NCI-H1105 (cell line): ENCODE results near the gene INPP5A.
"Not testable (repeated sequence)": the region's sequence is repeated elsewhere in the genome, so short reads cannot be mapped to it uniquely, and the experiment has no call there.

Experiments used
- DNase-seq: peaks from one replicate; lab custom pipeline; 2025; lab: John Stamatoyannopoulos, UW

INPP5A gene

DNA sequence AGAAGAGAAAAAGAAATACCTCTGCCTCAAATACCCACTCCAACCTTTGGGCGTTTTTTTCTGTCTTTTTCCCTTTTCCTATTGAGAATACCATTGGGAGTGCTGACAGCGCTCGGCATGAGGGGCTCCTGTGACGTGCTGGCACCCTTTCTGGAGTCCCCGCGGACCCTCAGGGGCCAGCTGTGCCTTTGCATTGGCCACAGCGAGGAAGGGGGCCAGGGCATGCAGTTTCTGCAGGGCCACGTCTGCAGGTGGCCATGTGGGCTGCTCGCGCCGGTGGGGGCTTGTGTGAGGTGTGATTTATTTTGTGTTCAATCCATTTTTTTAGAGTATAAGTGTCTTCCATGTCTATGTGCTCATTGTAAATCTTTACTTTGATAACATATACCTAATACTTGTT lies 57.4 kb downstream of the INPP5A start:
- no peak for DNase-seq

DNA sequence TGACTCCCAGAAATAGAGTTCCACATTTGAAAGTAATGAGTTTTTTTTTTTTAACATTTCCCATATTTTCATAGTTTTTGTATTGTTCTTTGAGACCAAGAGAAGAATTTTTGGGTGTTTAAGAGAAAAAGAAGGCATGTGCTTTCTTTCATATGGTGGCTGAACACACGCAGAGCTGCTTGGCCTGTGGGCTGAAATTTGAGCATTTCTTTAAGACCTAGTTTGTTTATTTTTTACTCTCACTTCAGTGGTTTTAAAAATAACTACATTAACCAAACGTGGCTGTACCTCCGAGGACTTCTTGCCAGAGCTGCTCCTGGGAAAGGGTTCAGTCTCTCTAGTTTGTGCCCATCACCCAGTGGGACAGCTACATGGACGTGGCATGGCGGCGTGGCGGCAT lies 58.3 kb downstream of the INPP5A start:
- DNase-seq = no peak

DNA sequence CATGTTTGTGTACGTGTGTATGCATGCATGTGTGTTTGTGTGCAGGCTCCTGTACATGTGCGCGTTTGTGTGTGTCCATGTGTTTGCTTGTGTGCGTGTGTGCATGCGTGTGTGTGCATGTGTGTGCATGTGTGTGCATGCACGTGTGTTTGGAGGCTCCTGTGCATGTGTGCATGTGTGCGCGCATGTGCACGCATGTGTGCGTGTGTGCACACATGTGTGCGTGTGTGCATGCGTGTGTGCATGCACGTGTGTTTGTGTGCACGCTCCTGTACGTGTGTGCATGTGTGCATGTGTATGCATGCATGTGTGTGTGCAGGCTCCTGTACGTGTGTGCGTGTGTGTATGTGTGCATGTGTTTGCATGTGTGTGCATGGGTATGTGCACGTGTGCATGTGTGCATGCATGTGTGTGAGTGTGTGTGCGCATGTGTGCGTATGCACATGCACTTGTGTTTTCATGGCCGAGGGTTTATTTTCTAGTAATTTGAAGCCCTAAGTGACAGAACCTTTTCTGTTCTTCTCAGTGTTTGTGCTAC lies 59.2 kb downstream of the INPP5A start:
- no peak for DNase-seq

DNA sequence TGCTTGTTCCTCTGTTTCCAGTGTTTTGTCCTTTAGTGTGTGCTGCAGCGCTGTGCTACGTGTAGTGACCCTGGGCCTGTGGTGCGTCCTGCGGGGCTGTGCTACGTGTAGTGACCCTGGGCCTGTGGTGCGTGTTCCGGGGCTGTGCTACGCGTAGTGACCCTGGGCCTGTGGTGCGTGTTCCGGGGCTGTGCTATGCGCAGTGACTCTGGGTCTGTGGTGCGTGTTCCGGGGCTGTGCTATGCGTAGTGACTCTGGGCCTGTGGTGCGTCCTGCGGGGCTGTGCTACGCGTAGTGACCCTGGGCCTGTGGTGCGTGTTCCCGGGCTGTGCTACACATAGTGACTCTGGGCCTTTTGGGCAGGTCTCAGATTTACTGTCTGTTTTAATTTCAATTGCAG lies 60.1 kb downstream of the INPP5A start:
- DNase-seq = no peak

DNA sequence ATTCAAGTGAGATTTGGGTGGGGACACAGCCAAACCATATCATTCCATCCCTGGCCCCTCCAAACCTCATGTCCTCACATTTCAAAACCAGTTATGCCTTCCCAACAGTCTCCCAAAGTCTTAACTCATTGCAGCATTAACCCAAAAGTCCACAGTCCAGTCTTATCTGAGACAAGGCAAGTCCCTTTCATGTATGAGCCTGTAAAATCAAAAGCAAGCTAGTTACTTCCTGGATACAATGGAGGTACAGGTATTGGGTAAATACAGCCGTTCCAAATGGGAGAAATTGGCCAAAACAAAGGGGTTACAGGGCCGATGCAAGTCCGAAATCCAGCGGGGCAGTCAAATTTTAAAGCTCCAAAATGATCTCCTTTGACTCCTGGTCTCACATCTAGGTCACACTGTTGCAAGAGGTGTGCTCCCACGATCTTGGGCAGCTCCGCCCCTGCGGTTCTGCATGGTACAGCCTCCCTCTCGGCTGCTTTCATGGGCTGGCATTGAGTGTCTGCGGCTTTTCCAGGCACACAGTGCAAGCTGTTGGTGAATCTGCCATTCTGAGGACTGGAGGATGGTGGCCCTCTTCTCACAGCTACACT lies 61.5 kb downstream of the INPP5A start:
- DNase-seq = not testable (repeated sequence)

DNA sequence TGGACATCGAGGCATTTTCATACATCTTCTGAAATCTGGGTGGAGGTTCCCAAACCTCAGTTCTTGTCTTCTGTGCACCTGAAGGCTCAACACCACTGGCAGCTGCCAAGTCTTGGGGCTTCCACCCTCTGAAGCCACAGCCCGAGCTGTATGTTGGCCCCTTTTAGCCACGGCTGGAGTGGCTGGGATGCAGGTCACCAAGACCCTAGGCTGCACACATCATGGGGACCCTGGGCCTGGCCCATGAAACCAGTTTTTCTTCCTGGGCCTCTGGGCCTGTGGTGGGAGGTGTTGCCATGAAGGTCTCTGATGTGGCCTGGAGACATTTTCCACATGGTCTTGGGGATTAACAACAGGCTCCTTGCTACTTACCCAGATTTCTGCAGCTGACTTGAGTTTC lies 62.1 kb downstream of the INPP5A start:
- DNase-seq = no peak

DNA sequence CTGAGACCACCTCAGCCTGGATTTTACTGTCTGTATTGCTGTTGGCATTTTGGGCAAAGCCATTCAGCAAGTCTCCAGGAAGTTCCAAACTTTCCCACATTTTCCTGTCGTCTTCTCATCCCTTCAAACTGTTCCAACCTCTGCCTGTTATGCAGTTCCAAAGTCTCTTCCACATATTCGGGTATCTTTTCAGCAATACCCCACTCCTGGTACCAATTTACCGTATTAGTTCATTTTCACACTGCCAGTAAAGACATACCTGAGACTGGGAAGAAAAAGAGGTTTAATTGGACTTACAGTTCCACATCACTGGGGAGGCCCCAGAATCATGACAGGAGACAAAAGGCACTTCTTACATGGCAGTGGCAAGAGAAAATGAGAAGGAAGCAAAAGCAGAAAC lies 62.8 kb downstream of the INPP5A start:
- DNase-seq = no peak

DNA sequence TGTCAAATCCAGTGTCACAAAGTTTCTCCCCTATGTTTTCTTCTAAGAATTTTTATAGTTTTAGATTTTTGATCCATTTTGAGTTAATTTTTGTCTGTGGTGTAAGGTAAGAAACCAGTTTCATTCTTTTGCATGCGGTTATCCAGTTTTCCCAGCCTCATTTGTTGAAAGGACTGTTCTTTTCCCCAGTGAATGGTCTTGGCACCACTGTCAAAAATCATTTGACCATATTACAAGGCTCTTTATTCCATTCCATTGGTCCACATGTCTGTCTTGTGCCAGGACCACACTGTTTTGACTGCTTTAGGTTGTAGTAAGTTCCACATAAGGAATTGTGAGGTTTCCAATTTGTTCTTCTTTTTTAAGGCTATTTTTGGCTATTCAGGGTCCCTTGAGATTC lies 64.0 kb downstream of the INPP5A start:
- DNase-seq = no peak

DNA sequence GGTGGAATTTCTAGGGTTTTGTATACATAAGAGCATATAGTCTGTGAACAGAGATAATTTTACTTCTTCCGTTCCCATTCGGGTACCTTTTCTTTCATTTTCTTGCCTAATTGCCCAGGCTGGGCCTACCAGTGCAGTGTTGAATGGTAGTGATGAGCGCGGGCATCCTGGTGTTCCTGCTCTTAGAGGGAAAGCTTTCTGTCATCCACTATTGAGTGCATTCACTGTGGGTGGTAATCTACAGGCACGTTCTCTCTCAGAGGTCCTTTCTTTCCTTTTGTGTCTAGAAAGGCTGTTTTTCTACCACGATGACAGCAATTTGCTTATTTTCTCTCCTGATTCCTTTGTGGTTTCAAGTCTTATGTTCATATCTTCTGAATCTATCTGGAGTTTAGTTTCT lies 65.0 kb downstream of the INPP5A start:
- no peak for DNase-seq

DNA sequence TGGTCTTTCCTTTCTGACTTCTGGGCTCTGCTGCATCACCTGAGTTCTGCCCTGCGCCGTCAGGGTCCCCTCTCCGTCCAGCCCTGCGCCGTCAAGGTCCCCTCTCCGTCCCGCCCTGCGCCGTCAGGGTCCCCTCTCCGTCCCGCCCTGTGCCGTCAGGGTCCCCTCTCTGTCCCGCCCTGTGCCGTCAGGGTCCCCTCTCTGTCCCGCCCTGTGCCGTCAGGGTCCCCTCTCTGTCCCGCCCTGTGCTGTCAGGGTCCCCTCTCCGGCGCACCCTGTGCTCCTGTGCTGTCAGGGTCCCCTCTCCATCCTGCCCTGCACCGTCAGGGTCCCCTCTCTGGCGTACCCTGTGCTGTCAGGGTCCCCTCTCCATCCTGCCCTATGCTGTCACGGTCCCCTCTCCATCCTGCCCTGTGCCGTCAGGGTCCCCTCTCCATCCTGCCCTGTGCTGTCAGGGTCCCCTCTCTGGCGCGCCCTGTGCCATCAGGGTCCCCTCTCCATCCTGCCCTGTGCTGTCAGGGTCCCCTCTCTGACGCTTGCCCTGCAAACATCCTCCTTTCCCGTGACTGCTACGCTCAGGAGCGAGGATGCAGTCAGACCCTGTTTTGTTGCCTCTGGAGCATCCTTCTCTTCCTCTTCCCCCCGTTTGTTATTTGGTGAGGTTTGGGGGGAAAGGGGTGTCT lies 66.4 kb downstream of the INPP5A start:
- DNase-seq = no peak

DNA sequence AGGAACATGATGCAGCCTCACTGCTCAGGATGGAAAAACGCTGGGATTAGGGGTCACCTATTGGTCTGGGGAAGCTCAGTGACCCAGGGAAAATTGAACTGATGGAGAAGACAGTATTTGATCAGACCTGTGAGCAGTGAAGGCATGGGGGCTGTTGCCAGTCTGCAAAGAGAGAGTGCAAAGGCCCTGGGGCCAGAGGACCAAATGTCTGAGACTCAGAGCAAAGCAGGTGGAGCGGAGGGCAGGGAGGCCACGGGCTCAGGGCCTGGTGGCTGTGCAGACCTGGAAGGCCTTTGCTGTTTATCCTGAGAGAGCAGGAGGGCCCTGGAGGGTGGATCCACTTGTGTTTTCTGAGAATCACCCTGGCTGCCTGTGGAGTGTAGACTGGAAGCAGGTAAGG lies 67.1 kb downstream of the INPP5A start:
- DNase-seq = no peak

DNA sequence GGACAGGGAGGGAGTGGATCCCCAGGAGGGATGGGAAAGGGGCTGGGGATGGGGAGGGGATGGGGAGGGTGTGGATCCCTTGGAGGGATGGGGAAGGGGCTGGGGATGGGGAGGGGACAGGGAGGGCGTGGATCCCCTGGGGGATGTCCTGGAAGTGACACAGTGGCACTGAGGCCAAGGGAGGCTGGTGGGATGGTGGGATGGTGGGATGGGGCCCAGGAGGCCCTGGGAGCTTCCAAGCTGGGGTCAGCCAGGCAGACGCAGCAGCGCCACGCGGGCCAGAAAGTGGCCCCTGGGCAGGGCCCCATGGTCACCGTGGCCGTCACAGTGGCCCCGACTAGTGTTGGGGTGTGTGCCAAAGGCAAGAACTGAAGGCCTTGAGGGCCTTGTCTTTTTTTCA lies 67.8 kb downstream of the INPP5A start:
- DNase-seq = no peak

DNA sequence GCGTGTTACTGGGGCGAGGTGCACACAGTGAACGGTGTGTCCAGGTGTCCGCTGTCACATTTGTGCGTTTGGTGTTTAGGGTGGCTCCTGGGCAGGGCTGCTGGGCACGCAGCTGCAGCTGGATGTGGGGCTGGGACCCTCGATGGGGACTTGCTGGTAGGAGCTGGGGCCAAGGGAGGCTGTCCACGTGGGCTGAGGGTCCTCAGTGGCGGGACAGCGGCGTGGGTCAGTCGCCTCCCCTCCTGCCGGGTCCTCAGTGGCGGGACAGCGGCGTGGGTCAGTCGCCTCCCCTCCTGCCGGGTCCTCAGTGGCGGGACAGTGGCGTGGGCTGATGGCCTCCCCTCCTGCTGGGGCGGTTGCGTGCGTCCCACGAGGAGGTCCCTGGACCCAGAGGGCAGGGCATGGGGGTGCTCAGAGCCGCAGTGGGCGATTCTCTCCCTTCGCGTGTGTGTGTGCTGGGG lies 68.5 kb downstream of the INPP5A start:
- DNase-seq = no peak

DNA sequence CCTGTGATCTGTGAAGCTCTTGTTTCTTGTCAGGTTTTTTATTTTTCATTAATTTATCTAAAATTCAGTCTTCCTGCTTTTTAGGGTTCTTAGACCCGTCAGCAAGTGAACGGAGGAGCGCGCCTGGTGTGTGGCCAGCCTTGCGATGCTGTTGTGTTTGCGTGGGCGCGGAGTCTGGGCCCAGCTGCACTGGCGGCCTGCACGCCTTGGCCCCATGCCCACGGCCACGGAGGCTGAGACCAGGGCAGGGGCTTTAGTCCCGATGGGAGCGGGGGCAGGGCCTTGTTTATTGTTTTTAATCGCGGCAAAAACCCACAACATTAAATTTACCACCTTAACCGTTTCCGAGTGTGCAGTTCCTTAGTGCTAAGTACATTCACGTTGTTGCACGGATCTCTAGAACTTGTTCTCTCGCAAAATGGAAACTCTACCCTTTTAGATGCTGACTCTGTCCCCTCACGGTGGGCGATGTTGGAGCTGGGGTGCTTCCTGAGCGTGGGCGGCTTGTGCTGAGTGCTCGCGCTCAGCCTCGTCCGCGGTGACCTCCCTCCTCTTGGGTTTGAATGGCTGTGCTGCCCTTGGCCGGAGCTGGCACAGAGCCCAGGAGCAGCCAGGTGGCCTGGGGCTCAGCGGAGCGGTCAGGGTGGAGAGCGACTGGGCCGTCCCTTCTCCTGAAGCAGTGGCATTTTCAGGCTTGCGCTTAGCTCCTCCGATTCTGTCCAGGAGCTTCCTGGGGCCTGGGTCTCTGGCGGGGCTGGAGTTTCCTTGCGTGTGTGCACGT lies 69.1 kb downstream of the INPP5A start:
- no peak for DNase-seq

DNA sequence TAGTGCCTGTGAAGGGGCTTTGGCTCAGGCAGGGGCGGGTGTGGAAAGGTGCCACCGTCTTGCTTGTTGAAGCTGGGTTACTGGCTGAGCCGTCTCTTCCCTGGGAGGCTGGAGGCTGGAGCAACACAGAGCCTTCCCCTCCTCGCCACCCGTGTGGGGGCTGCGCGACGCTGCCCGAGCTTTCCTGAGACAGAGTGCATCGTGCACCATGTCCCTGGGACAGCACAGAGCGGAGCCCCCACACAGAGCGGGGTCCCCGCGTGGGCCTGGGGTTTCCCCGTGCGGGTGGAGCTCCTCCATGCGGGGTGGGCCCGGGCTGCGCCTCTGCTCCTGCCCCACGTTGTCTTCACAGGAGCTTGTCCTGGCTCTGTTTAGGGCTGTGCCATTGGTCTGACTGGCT lies 69.9 kb downstream of the INPP5A start:
- DNase-seq = no peak

DNA sequence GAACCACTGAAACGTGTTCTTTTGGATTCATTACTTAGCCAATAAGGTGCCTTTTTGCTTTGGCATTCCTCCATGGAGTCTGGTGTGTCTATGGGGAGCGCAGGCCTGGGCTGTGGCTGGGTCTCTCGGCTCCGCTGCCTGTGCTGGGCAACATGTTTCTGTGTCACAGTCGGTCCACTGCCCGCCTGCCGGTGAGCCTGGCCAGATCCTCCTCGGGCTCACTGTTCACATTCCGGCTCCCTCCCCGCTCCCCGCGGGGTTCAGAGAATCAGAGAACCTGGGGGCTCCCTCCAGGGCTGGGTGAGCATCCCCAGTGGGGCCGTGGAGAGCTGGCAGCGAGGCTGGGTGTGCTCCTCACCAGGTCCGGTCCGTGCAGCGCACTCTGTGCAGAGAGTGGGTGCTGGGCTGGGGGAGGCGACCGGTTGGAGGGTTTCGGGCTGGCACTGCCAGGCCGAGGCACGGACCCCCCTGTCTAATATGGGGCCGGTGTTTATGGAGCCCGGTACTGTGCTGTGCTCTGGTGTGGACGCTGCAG lies 70.4 kb downstream of the INPP5A start:
- DNase-seq = no peak

DNA sequence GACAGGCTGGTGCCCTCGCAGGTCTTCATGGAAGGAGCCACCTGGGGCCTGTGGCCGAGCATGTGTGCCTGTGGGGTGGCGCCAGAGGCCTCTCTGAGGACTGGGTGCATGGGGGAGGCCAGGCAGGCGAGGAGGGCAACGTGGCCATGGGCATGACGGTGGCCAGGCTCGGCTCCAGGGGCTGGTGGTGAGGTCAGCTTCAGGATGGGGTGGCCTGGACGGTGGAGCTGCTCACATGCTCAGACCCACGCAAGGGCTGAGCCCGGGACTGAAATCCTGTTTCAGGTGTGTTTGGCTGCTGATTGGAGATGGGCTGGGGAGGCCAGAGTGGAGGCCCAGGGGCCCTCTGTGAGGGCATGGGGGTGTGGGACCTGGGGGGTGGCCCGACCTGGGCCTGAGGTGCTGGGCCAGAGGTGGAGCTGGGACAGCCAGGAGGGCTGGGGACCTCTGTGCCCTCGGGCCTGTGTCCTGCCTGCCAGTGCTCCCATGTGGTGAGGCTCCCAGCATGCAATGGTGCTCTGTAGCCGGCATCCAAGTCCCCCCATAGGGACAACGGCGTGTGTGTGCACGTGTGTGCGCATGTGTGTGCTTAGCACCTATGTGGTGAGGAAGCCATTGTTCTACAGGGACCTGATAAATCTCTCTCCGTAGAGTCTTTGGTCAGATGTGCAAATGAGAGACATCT lies 71.1 kb downstream of the INPP5A start:
- no peak for DNase-seq

DNA sequence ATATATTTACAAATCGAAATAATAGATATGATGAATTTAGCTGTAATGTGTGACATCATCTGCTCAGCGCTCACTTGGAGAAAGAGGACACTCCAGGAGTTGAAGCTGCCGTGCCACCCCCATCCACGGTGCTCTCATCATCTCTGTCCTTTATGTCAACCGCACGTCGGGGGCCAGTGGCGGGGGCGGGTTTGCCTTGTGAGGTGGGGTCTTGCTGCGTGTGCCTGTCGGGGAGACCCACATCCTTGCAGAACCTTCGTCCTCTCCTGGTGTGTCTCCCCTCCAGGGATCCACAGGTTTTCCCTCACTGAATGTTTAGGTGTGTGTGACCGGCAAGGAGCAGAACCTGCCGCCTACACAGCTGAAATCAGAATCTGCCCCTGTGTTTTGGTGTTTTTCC lies 71.6 kb downstream of the INPP5A start:
- no peak for DNase-seq

DNA sequence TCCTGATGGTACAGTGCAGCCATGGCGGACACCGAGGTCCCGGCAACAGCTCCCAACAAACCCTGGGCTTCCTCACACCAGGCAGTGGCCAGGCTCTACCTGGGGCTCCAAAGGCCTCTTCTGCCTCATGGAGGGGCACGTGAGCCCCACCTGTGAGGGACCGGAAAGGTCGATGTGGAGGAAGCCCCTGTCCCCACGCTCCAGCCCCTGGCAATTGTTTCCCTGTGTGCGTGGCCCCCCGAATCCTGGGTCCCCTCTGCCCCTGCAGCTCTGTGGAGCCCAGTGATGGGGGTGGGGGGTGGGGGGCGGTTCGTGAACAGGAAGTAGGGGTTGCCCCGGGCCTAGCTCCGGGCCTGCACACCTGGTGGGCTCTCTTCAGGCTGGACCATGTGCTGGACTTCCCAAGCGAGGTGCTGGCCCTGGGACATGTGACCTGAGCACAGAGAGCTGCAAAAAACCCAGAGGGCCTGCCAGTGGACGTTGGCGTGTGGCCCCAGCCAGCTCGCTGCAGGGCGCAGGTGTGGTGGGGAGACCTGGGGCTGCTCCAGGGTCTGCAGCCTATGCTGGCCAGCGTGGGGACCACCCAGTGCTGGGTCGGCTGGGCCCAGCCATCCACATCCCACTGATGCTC lies 72.6 kb downstream of the INPP5A start:
- no peak for DNase-seq

DNA sequence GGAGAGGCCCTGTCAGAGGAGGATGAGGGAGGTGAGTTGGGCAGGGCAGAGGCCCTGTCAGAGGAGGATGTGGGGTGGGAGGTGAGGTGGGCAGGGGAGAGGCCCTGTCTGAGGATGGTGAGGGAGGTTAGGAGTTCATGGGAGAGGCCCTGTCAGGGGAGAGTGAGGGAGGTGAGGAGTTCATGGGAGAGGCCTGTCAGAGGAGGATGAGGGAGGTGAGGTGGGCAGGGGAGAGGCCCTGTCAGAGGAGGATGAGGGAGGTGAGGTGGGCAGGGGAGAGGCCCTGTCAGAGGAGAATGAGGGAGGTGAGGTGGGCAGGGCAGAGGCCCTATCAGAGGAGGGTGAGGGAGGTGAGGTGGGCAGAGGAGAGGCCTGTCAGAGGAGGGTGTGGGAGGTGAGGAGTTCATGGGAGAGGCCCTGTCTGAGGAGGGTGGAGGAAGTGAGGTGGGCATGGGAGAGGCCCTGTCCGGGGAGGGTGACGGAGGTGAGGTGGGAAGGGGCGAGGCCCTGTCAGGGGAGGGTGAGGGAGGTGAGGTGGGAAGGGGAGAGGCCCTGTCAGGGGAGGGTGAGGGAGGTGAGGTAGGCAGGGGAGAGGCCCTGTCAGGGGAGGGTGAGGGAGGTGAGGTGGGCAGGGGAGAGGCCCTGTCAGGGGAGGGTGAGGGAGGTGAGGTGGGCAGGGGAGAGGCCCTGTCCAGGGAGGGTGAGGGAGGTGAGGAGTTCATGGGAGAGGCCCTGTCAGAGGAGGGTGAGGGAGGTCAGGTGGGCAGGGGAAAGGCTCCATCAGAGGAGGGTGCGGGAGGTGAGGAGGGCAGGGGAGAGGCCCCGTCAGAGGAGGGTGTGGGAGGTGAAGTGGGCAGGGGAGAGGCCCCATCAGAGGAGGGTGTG lies 73.7 kb downstream of the INPP5A start:
- no peak for DNase-seq

DNA sequence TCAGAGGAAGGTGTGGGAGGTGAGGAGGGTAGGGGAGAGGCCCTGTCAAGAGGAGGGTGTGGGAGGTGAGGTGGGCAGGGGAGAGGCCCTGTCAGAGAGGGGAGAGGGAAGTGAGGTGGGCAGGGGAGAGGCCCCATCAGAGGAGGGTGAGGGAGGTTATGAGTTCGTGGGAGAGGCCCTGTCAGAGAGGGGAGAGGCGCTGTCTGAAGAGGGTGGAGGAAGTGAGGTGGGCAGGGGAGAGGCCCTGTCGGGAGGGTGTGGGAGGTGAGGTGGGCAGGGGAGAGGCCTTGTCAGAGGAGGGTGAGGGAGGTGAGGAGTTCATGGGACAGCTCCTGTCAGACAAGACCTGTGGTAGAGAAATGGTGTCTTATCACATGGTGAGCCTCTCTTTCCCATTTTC lies 74.4 kb downstream of the INPP5A start:
- no peak for DNase-seq
